ENCODE data around the gene SH3D21. TPM values are rescaled to one million over a fixed set of nuclear protein-coding genes. Genes with fewer than 3 reads are reported as not detected.

SH3D21 gene
- under 1 TPM in 4 of 6 donors, not detected in 2; 0.23 to 0.51 (median 0.36) TPM for polyA plus RNA-seq (ENCODE audit: low read depth in 6 of 6)

DNA sequence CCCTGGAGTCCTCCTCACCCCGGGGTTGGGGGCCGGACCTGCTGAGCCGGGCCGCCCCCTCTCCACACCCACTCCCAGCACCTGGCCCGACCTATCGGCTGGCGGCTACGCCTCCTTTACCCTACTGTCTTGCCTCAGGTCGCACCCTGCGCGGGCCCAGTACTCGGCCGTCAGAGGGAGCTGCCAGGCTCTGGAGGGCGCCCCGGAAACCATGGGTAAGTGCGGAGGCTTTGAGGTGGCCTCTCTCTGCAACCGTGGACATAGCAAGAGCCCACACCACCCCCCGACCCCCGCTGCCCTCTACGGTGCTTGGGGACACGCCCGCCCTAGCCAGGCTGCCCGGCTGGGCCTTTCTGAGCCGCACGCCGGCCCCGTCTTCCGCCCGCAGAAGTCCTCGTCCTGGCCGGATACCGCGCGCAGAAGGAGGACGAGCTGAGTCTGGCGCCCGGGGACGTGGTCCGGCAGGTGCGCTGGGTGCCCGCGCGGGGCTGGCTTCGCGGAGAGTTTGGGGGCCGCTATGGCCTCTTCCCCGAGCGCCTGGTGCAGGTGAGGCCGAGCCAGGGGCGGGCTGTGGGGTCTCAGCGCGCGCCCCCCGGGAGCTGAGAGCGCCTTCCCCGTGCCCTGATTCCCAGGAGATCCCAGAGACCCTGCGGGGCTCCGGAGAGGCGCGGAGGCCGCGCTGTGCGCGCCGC lies at the start of gene SH3D21:
Gene SH3D21 (plus strand): TSS at position 159 of the 692 bp plus-strand sequence. CDS start 53 bp downstream, at position 212.
- DNase-seq (peak; percentile 39), ATAC-seq (ENCODE audit: low read depth in 2 of 2) (peak; percentile 32 to 44)
- peaks cover 4 to 11% of the 10 kb centered on the region in 2 donors for H3K36me3 Mint-ChIP-seq
- no peaks in the 10 kb centered on the region for H3K27me3 Mint-ChIP-seq
- H3K27ac Mint-ChIP-seq = peak within 1 kb of the TSS; percentile 29 to 97 (median 90)
- H3K9me3 Mint-ChIP-seq = no peaks in the 10 kb centered on the region
- peak within 1 kb of the TSS; percentile 85 to 98 (median 96) for H3K4me3 Mint-ChIP-seq
- H3K4me1 Mint-ChIP-seq = peaks cover 20 to 38% (median 31%) of the 10 kb centered on the region in 3 donors

- peak overlapping the region; percentile 27 to 88 (median 78) for H3K4me3 Mint-ChIP-seq
- peaks cover 42 to 81% (median 56%) of the 10 kb centered on the region in 3 donors for H3K4me1 Mint-ChIP-seq
- DNase-seq (peak; percentile 20), ATAC-seq (ENCODE audit: low read depth in 2 of 2) (peak; percentile 59 to 65)
- H3K27me3 Mint-ChIP-seq = no peaks in the 10 kb centered on the region
- H3K36me3 Mint-ChIP-seq = peaks cover 11 to 13% of the 10 kb centered on the region in 2 donors
- peaks cover 0 to 5% (median 2%) of the 10 kb centered on the region in 7 donors for H3K9me3 Mint-ChIP-seq
- H3K27ac Mint-ChIP-seq = peak overlapping the region; percentile 83 to 96 (median 94)
Measured at GRCh38 chr1:36256558-36257374, 49.4 kb upstream of the SH3D21 start.

- peak; percentile 29 for ATAC-seq (ENCODE audit: low read depth in 2 of 2)
- Mint-ChIP-seq H3K9me3 (peaks cover 0 to 5% (median 2%) of the 10 kb centered on the region in 7 donors), H3K27ac (peak overlapping the region; percentile 83 to 96 (median 94)), H3K36me3 (peaks cover 11 to 13% of the 10 kb centered on the region in 2 donors), H3K4me3 (peak overlapping the region; percentile 27 to 88 (median 78)), H3K27me3 (no peaks in the 10 kb centered on the region), H3K4me1 (peaks cover 47 to 77% (median 59%) of the 10 kb centered on the region in 3 donors)
- DNase-seq = no peak
Measured at GRCh38 chr1:36257375-36257767, 48.8 kb upstream of the SH3D21 start.

DNA sequence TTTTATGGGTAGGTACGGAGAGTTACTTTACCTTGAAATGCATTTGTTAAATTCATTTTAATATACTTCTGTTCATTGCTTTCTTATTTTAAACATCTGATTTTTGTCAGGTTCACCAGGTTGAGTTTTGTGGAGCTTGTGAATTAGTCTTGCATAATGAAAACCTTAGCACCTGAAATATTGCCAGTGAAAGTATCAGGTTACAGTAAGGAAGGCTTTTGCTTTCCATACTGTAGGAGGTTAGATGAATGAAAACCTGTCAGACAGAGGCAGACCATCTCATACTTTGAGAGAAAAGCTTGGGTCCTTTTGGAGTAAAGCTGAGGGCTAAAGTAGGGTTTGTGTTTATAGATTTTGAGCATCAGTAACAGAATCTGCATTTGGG lies 47.2 kb upstream of the SH3D21 start:
- ATAC-seq (ENCODE audit: low read depth in 2 of 2) = no peak
- Mint-ChIP-seq H3K27me3 (no peaks in the 10 kb centered on the region), H3K4me1 (peaks cover 46 to 74% (median 66%) of the 10 kb centered on the region in 3 donors), H3K36me3 (peaks cover 11 to 13% of the 10 kb centered on the region in 2 donors), H3K4me3 (peak overlapping the region in 3 of 8 donors; percentile 66 to 88 (median 80)), H3K27ac (peak overlapping the region in 5 of 6 donors; percentile 61 to 96 (median 90)), H3K9me3 (peaks cover 0 to 5% (median 2%) of the 10 kb centered on the region in 7 donors)
- no peak for DNase-seq

GRCh38 chr1:36268981-36269380 lies 37.2 kb upstream of the SH3D21 start:
- Mint-ChIP-seq H3K36me3 (no peaks in the 10 kb centered on the region), H3K27ac (peak overlapping the region in 3 of 6 donors; percentile 28 to 51 (median 37)), H3K4me3 (no peak overlapping the region), H3K4me1 (peaks cover 11 to 32% (median 18%) of the 10 kb centered on the region in 3 donors), H3K27me3 (no peaks in the 10 kb centered on the region), H3K9me3 (no peaks in the 10 kb centered on the region)
- ATAC-seq (ENCODE audit: low read depth in 2 of 2) (no peak), DNase-seq (no peak)

DNA sequence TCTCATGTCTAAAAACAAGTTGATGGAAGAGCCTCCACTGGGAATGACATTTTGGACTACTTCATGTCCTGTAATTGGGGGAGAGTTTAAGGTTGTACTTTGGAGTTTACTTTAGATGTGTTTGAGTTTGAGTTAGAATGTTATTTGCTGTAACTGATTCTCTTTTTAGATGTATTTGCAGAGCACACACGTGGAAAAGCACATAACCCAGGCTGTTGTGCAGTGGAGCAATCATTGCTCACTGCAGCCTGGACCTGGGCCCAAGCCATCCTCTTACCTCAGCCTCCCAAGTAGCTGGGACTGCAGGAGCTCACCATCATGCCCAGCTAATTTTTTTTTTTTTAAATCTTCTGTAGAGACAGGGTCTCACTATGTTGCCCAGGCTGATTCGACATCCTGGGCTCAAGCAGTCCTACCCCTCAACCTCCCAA lies 36.7 kb upstream of the SH3D21 start:
- no peaks in the 10 kb centered on the region for H3K36me3 Mint-ChIP-seq
- peaks cover 7 to 28% (median 15%) of the 10 kb centered on the region in 3 donors for H3K4me1 Mint-ChIP-seq
- no peak overlapping the region for H3K4me3 Mint-ChIP-seq
- ATAC-seq (ENCODE audit: low read depth in 2 of 2) (no peak), DNase-seq (no peak)
- no peaks in the 10 kb centered on the region for H3K9me3 Mint-ChIP-seq
- no peaks in the 10 kb centered on the region for H3K27me3 Mint-ChIP-seq
- peak overlapping the region in 5 of 6 donors; percentile 22 to 74 (median 37) for H3K27ac Mint-ChIP-seq

- Mint-ChIP-seq H3K27ac (peak overlapping the region in 4 of 6 donors; percentile 18 to 66 (median 48)), H3K4me3 (no peak overlapping the region), H3K4me1 (peaks cover 7 to 29% (median 15%) of the 10 kb centered on the region in 3 donors), H3K36me3 (no peaks in the 10 kb centered on the region), H3K9me3 (no peaks in the 10 kb centered on the region), H3K27me3 (no peaks in the 10 kb centered on the region)
- ATAC-seq (ENCODE audit: low read depth in 2 of 2) (no peak), DNase-seq (no peak)
Measured at GRCh38 chr1:36273024-36273423, 33.1 kb upstream of the SH3D21 start.

DNA sequence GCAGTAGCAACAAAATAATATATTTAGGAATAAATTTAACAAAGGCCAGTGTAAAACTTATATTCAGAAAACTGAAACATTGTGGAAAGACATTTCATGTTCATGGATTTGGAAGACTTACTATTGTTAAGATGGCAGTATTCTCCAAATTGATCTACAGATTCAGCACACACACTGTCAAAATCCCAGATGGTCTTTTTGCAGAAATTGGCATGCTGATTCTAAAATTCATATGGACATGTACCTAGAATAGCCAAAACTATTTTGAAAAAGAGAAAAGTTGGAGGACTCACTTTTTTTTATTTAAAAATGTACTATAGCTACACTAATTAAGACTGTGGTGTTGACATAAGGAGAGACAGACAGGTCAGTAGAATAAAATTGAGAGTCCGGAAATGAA lies 32.0 kb upstream of the SH3D21 start:
- H3K9me3 Mint-ChIP-seq = no peaks in the 10 kb centered on the region
- H3K4me1 Mint-ChIP-seq = peaks cover 6 to 21% (median 17%) of the 10 kb centered on the region in 3 donors
- no peaks in the 10 kb centered on the region for H3K27me3 Mint-ChIP-seq
- H3K4me3 Mint-ChIP-seq = no peak overlapping the region
- no peak for DNase-seq
- H3K27ac Mint-ChIP-seq = no peak overlapping the region
- no peak for ATAC-seq (ENCODE audit: low read depth in 2 of 2)
- no peaks in the 10 kb centered on the region for H3K36me3 Mint-ChIP-seq

GRCh38 chr1:36276688-36277087 lies 29.5 kb upstream of the SH3D21 start:
- Mint-ChIP-seq H3K27me3 (no peaks in the 10 kb centered on the region), H3K4me1 (peaks cover 12 to 27% (median 19%) of the 10 kb centered on the region in 3 donors), H3K4me3 (no peak overlapping the region), H3K9me3 (no peaks in the 10 kb centered on the region), H3K27ac (peak overlapping the region in 2 of 6 donors; percentile 65 to 66), H3K36me3 (no peaks in the 10 kb centered on the region)
- DNase-seq (no peak), ATAC-seq (ENCODE audit: low read depth in 2 of 2) (no peak)

DNA sequence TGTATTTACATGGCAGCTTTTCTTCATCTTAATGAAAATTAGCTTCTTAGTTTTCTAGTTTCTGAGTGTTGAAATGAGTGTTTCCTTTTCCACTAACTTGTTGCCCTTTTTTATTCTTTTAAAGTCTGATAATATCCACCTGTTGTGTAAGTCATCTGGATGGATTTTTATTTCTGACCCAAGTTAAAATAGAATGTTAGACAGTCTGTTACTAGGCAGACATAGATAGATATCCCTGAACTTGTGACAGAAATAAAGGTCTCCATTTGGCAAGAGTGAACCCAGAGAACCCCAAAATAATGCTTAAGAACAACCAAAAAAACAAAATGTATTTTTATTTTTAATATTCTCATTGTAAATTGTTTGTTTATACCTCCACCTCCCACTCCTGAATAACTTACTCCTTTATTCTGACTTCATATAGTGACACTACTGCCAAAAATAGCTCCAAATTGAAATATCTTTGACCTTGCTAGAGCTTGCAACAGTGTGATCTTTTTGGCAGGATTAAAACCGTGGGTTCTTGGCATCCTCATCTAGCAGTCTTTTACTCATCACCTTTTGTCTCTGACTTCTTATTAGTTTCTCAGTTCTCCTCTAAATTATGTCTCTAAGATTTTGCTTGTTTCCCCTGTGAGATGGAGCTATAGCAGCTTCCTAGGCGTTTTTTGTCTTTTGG lies 26.9 kb upstream of the SH3D21 start:
- peaks cover 12 to 15% (median 13%) of the 10 kb centered on the region in 3 donors for H3K4me1 Mint-ChIP-seq

DNA sequence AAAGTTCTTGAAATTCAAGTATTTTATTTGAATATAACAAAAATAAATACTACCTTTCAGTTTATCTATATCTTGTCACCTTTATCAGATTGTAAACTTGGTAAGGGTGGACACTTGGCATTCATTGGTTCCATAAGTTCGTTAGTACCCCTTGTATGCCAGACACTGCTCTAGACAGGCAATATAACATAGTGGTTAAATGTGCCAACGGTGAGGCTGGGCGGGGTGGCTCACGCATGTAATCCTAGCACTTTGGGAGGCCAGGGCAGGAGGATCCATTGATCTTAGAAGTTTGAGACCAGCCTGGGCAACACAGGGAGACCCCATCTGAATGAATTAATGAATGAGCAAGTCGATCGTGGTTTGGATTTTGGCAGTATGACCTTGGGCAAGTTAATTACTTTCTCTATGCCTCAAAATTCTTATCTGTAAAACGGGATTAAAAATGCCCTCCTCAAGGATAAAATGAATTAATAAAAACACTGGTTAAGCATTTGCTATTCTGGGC lies 26.3 kb upstream of the SH3D21 start:
- DNase-seq (no peak), ATAC-seq (ENCODE audit: low read depth in 2 of 2) (no peak)
- H3K9me3 Mint-ChIP-seq = no peaks in the 10 kb centered on the region
- no peak overlapping the region for H3K4me3 Mint-ChIP-seq
- peaks cover 4 to 10% of the 10 kb centered on the region in 2 donors for H3K36me3 Mint-ChIP-seq
- H3K27ac Mint-ChIP-seq = peak overlapping the region in 5 of 6 donors; percentile 69 to 93 (median 80)
- peaks cover 12 to 15% (median 13%) of the 10 kb centered on the region in 3 donors for H3K4me1 Mint-ChIP-seq
- H3K27me3 Mint-ChIP-seq = no peaks in the 10 kb centered on the region

More for the DNA sequence above, 26.9 kb upstream of the SH3D21 start:
- peak overlapping the region; percentile 2 to 93 (median 81) for H3K27ac Mint-ChIP-seq
- H3K36me3 Mint-ChIP-seq = peaks cover 4 to 10% of the 10 kb centered on the region in 2 donors
- H3K4me3 Mint-ChIP-seq = no peak overlapping the region
- H3K9me3 Mint-ChIP-seq = no peaks in the 10 kb centered on the region
- H3K27me3 Mint-ChIP-seq = no peaks in the 10 kb centered on the region
- ATAC-seq (ENCODE audit: low read depth in 2 of 2) = no peak
- no peak for DNase-seq

DNA sequence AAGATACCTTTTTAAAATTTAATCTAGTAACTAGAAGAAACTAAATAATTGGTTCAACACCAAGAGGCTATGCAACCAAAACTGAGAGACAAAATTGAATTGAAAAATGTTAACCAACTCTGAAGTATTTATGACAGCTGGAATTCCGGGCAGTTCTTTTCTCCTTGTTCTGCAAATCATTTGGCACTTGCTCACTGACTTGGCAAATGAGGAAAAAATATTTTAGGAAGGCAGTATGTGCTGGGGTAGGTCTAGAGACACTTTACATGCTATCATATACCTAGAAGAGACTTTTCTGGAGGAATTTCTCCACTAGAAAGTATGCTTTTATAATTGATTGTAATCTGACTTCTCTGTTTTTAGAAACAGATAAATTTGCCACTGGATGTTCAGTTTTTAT lies 22.1 kb upstream of the SH3D21 start:
- no peak for ATAC-seq (ENCODE audit: low read depth in 2 of 2)
- peak overlapping the region in 3 of 6 donors; percentile 13 to 49 (median 33) for H3K27ac Mint-ChIP-seq
- H3K9me3 Mint-ChIP-seq = no peaks in the 10 kb centered on the region
- no peak for DNase-seq
- peaks cover 16% of the 10 kb centered on the region in 2 donors for H3K36me3 Mint-ChIP-seq
- peaks cover 15 to 22% (median 20%) of the 10 kb centered on the region in 3 donors for H3K4me1 Mint-ChIP-seq
- H3K4me3 Mint-ChIP-seq = no peak overlapping the region
- H3K27me3 Mint-ChIP-seq = no peaks in the 10 kb centered on the region

Measured in naive B cell (primary cell).